Astrocyte of the spinal cord (primary cell): ENCODE results near the gene DENND2A.
"Not testable (repeated sequence)": the region's sequence is repeated elsewhere in the genome, so short reads cannot be mapped to it uniquely, and the experiment has no call there.

Experiments
- DNase-seq: peaks from one replicate; pipeline ENCODE4 v3.0.0; 2011; ENCODE audit warnings: low read depth, low spot score
- H3K4me3 ChIP-seq: 2 replicates; pipeline ENCODE4 v1.5.1; 2011; ENCODE audit warnings: low read depth, mild to moderate bottlenecking, low read length, moderate library complexity
- CTCF ChIP-seq: IDR thresholded peaks from 2 replicates; pipeline ENCODE4 v1.5.1; 2012; ENCODE audit warnings: low read depth, mild to moderate bottlenecking, low read length, inconsistent platforms
- in situ Hi-C: cut with HindIII; loops from 2 replicates; pipeline ENCODE4 v1.10.0; 2017; ENCODE audit warnings: low sequenced_read_pairs

The DENND2A gene

DNA sequence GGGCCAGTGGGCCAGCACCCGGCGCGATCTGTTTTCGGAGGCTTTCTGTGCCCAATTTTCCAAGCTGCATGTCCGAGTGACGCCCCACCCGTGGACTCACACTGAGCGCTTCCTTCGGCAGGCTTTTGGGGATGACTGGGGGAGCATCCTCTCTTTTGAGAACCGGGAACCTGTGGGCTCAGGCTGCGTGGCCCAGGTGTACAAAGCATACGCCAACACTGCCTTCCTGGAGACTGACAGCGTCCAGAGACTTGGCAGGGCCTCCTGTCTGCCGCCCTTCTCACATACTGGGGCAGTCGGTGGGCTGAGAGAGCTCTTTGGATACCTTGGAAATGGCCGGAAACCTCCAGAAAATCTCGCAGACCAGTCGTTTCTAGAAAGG lies 33.2 kb upstream of the DENND2A start:
- no peak for TF ChIP-seq CTCF
- in situ Hi-C loops = no loop called here
- H3K4me3 ChIP-seq = peak overlapping the region; percentile 59
- no peak for DNase-seq

DNA sequence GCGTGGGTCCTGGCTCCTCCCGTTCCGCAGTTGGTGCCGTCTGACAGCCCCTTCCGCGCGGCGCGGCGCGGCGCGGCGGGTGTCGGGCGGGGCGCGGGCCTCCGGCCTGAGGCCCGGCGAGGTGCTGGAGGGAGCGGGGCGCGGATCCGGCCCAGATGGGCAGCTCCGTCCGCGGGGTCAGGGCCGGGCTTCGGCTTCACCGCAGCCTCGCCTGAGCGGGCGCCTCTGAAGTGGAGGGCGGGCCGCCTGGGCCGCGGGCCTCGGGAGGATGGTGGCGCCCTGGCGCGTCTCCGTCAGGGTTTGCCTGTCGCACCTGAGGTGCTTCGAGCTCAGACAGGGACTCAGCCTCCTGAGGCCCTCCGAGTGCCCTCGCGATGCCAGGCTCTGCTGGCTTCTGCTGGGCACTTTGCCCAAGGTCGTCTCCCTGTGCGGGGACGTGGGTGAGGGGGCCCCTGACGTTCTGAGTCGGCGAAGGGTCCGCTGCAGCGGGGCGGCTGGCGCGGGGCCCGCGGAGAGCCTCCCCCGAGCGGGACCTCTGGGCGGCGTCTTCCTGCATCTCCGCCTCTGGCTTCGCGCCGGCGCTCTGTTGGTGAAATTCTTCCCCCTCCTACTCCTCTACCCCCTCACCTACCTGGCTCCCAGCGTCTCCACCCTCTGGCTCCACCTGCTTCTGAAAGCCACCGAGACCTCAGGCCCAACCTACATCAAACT lies 32.6 kb upstream of the DENND2A start:
- no peak for DNase-seq
- no peak for TF ChIP-seq CTCF
- in situ Hi-C loops = no loop called here
- H3K4me3 ChIP-seq = peak overlapping the region; percentile 59

GRCh38 chr7:140672382-140673062 lies 31.9 kb upstream of the DENND2A start, which contains the start of gene ADCK2:
ADCK2 (plus strand) TSS chr7:140672945; CDS start chr7:140673331, 386 bp downstream.
- peak within 1 kb of the TSS; percentile 59 for H3K4me3 ChIP-seq
- no peak for TF ChIP-seq CTCF
- no peak for DNase-seq
- in situ Hi-C loops = no loop called here

GRCh38 chr7:140671966-140672365 lies 31.4 kb upstream of the DENND2A start:
- DNase-seq = no peak
- in situ Hi-C loops = no loop called here
- no peak for TF ChIP-seq CTCF
- no peak overlapping the region for H3K4me3 ChIP-seq

DNA sequence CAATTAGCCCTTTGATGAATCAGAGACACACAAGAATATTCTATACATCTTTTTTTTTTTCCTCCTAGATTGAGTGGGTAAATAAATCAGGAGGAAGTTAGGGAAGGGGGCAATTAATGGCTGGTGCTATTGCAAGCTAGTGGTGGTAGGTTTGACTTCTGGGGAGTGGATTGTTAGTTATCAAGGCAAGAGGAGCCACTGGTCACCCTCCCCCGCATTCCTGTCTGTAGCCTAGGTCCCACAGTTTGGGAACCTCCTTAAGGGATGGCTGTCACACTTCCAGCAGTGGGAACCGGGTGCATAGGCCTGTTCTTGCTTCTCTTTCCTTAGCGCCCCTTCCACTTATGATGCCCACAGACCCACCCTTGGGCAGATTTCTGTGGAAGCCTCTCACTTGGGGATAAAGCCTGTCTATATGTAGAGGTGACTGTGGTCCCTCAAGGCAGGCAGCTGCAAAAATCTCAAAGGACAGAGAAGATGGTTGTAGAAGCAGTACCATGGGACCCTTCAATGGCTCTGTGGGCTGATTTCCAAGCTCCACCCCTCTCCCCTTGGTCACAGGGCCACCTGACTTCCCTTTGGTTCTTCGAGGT lies 29.8 kb upstream of the DENND2A start:
- no peak for TF ChIP-seq CTCF
- H3K4me3 ChIP-seq = no peak overlapping the region
- in situ Hi-C loops = no loop called here
- DNase-seq = no peak

GRCh38 chr7:140669862-140670261 lies 29.2 kb upstream of the DENND2A start:
- DNase-seq, H3K4me3 ChIP-seq, in situ Hi-C loops: not testable (repeated sequence)

GRCh38 chr7:140669352-140669751 lies 28.7 kb upstream of the DENND2A start:
- in situ Hi-C loops = no loop called here
- no peak overlapping the region for H3K4me3 ChIP-seq
- TF ChIP-seq CTCF = no peak
- no peak for DNase-seq
